Measurements from ENCODE around the gene CNTNAP5.

Gene CNTNAP5

DNA sequence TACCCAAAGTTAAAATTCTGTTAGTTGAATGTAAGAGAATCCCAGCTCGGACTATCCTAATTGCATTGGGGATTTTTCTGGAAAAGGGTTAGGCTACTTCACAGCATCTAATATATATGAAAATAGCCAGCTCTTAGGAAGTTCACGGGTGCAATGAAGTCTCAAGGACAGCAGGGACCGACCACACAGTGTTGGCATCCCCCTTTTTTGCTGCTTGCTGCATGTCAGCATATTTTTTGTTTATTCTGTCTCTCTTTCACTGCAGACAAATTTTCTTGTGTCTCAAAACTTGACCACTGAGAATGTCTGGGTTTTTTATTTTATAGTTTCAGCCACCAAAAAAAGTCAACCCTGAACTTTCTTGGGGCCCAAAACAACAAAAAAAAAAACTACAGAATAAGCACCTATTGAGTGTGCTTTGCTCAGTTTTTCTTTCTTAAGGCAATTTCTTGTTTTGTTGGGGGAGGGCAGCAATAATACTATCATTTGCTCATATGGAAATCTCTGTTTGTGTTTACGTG, 535.6 kb downstream of the CNTNAP5 start:
- Mint-ChIP-seq H3K4me1 (ENCODE audit: low read depth) (no peaks in the 10 kb centered on the region), H3K27me3 (no peaks in the 10 kb centered on the region), H3K4me3 (no peak overlapping the region), H3K36me3 (ENCODE audit: low read depth) (no peaks in the 10 kb centered on the region), H3K9me3 (peaks cover 13% of the 10 kb centered on the region), H3K27ac (no peak overlapping the region)

DNA sequence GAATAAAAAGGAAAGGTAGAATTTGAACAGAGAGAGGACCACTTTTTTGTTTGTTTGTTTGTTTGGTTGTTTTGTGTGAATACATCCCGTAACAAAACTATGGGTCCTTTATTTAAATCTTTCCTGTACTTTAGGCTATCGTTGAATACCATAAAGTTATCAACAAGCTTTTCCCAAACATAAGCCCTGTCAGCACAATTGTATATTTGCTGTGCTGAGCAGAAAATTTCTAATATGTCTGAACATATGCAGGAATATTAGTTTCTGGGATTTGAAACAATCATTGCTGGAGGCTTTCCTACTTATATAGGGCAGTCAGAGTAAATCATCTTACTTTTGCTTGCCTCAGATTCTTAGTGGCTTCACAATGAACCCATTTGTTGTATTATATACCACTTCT, 536.4 kb downstream of the CNTNAP5 start:
- Mint-ChIP-seq H3K9me3 (peaks cover 20% of the 10 kb centered on the region), H3K4me3 (no peak overlapping the region), H3K36me3 (ENCODE audit: low read depth) (no peaks in the 10 kb centered on the region)

DNA sequence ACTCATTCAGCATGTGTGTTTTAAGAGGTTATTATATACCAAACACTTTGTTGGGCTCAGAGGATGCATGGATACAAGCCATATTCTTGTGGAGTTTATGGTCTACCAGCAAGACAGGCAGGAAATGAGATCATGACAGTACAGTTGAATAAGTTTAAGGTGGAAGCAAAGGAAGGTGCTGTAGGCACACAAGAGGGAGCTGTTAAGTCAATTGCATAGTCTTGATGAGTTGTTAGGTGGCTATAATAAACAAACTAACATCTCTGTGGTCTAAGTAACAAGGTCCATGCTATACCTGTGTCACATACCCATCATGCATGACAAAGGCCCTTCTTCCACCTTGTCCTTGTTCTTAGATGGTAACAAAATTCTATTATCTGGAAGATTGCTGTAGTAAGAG, 538.3 kb downstream of the CNTNAP5 start:
- no peaks in the 10 kb centered on the region for H3K4me1 Mint-ChIP-seq (ENCODE audit: low read depth)
- H3K4me3 Mint-ChIP-seq = no peak overlapping the region
- no peaks in the 10 kb centered on the region for H3K36me3 Mint-ChIP-seq (ENCODE audit: low read depth)
- no peak overlapping the region for H3K27ac Mint-ChIP-seq
- no peaks in the 10 kb centered on the region for H3K27me3 Mint-ChIP-seq
- H3K9me3 Mint-ChIP-seq = peaks cover 19% of the 10 kb centered on the region

More for the DNA sequence above, 536.4 kb downstream of the CNTNAP5 start:
- no peaks in the 10 kb centered on the region for H3K27me3 Mint-ChIP-seq
- H3K27ac Mint-ChIP-seq = no peak overlapping the region
- H3K4me1 Mint-ChIP-seq (ENCODE audit: low read depth) = no peaks in the 10 kb centered on the region

DNA sequence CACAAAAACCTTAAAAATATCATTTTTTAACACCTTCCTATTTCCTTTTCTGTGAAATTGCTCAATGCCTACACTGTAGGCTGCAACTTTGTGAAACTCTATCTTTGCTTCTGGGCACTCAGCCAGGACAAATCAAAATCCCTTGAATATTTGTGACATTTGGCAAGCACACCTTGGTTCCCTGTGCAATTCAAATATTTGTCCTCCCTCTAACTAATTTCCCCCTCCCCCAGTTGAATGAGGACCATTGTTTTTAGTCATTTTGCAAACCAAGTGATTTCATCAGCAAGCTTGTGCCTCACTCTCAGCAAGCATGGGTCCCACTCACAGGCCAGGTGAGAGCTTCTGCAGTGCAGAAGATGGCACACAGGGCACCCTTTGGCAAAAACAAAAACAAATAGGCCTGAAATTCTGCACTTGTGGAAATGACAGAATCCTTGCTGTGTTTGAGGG, 541.5 kb downstream of the CNTNAP5 start:
- H3K27ac Mint-ChIP-seq = no peak overlapping the region
- H3K9me3 Mint-ChIP-seq = peaks cover 19% of the 10 kb centered on the region
- H3K36me3 Mint-ChIP-seq (ENCODE audit: low read depth) = no peaks in the 10 kb centered on the region
- no peaks in the 10 kb centered on the region for H3K27me3 Mint-ChIP-seq
- H3K4me3 Mint-ChIP-seq = no peak overlapping the region
- no peaks in the 10 kb centered on the region for H3K4me1 Mint-ChIP-seq (ENCODE audit: low read depth)

DNA sequence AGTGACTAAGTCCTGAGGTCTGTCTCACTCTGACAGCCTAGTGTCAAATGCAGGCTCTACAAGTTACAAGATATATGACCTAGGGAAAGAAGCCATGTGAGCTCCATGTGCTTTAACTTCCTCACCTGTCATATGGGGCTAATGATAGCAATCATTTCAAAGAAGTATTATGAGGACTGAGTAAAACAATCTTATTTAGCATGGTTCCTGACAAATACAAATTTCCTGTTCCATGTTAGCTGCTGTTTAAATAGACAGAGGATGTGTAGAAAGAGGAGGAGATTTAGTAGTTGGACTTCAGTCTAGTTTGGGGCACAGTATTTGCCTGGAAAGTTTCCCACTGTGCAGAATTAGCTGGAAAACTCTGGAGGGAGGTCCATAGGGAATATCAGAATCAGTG, 545.8 kb downstream of the CNTNAP5 start:
- H3K4me1 Mint-ChIP-seq (ENCODE audit: low read depth) = no peaks in the 10 kb centered on the region
- no peak overlapping the region for H3K27ac Mint-ChIP-seq
- no peak overlapping the region for H3K4me3 Mint-ChIP-seq
- H3K27me3 Mint-ChIP-seq = no peaks in the 10 kb centered on the region
- no peaks in the 10 kb centered on the region for H3K36me3 Mint-ChIP-seq (ENCODE audit: low read depth)
- H3K9me3 Mint-ChIP-seq = peaks cover 14% of the 10 kb centered on the region

DNA sequence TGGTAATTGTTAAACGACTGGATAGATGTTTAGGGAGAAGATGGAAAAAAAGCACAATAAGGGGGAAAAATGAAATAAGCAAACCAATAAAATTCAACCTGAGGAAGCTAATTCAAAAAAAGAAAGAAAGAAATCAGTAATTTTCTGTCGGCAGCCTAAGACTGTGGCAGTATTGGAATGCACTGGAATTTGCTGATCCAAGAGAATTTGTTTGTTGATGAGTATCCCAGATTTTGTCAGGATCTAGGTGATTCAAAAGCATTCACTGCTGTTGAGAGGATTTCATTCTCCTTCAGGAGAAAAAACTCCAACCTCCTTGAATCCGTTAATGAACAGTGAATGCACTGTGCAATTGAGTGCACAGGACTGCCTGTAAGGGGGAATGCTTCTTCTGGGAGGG, 546.7 kb downstream of the CNTNAP5 start:
- H3K36me3 Mint-ChIP-seq (ENCODE audit: low read depth) = no peaks in the 10 kb centered on the region
- H3K4me3 Mint-ChIP-seq = no peak overlapping the region
- H3K27me3 Mint-ChIP-seq = no peaks in the 10 kb centered on the region
- peaks cover 5% of the 10 kb centered on the region for H3K9me3 Mint-ChIP-seq
- no peaks in the 10 kb centered on the region for H3K4me1 Mint-ChIP-seq (ENCODE audit: low read depth)
- H3K27ac Mint-ChIP-seq = no peak overlapping the region

DNA sequence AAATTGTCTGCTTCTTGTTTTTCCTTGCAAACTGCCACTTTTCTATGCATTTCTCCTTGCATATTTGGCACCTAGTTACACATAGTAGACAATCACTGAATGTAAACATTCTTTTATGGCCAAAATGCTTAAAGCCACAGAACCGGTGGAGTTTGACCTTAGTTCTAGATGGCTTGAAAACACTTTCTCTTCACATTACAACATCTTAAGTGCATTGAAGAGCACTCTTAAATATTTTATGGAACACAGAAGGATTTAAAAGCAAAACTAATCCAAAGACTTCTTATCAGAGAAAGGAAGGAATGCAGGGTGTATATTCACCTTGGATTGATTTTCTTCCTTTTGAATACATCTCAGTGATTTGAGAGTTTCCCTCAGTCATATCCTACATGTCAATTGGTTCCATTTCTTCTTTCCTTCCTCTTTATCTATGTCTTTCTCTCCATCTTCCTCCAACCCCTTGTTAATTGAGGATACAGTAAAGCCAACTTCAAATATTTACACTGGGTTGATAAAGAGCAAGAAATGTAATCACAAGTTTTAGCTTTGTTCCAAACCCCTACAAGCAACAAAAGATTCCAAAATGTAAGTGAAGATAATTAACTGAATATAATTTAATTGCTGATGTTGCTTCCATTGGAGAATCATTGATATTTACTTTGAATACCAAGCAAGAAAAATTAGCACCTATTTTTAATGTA, 548.0 kb downstream of the CNTNAP5 start:
- H3K36me3 Mint-ChIP-seq (ENCODE audit: low read depth) = no peaks in the 10 kb centered on the region
- H3K27ac Mint-ChIP-seq = no peak overlapping the region
- no peaks in the 10 kb centered on the region for H3K4me1 Mint-ChIP-seq (ENCODE audit: low read depth)
- H3K9me3 Mint-ChIP-seq = peaks cover 2% of the 10 kb centered on the region
- H3K4me3 Mint-ChIP-seq = no peak overlapping the region
- H3K27me3 Mint-ChIP-seq = no peaks in the 10 kb centered on the region

DNA sequence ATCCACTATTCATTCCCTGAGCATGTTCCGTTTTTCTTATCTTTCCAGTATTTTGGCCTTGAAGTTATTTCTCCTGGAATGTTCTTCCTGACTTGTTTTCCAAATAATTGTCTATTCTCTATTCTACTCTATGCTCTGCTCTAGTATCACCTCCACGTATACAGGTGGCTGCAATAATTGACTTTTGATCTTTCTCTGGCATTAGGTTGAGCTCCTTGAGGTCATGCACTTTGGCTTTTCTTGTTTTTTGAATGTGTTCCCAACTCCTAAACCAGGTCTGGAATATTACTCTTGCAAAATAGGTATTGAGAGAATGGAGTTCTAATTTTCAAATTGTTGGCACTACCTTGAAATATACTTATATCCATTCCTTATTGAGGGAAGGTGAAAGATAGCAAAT, 550.4 kb downstream of the CNTNAP5 start:
- Mint-ChIP-seq H3K4me3 (no peak overlapping the region), H3K27ac (no peak overlapping the region), H3K9me3 (peaks cover 3% of the 10 kb centered on the region)

DNA sequence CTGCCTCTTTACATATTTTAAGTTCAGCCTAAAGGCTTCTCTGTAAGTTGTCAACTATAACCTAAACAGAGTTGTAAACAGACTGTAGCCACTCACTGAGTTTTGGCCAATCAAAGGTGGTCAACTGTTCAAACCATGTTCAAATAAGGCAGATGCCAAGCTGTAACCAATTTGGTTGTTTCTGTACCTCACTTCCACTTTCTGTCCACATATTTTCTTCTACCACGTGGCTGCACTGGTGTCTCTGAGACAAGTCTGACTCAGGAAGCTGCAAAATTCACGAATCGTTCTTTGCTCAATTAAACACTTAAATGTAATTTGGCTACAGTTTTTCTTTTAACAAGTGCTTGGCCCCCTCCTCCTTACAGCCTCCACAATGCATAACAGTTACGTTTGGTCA, 555.2 kb downstream of the CNTNAP5 start:
- Mint-ChIP-seq H3K27me3 (no peaks in the 10 kb centered on the region), H3K27ac (no peak overlapping the region), H3K4me3 (no peak overlapping the region)

More for the DNA sequence above, 550.4 kb downstream of the CNTNAP5 start:
- Mint-ChIP-seq H3K36me3 (ENCODE audit: low read depth) (no peaks in the 10 kb centered on the region), H3K27me3 (no peaks in the 10 kb centered on the region), H3K4me1 (ENCODE audit: low read depth) (no peaks in the 10 kb centered on the region)

DNA sequence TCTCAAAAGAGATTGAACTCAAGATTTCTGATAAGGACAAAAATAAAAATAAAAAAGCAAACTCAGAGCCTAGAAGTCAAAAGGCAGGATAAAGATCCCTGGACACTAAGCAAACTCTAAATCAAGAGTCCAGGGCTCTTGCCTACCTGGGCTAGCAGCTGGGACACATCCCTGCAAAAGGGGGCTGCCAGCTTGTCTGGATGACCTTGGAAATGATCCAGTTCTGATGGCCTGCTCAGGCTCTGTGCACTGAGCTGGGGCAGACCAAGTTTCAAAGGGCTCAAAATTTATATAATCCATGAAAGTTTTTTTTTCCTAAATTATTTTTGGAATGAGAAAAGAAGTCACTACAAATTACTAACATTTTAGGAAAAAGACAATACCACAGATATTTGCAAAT, 557.3 kb downstream of the CNTNAP5 start:
- Mint-ChIP-seq H3K36me3 (ENCODE audit: low read depth) (no peaks in the 10 kb centered on the region), H3K27me3 (no peaks in the 10 kb centered on the region)

More for the DNA sequence above, 555.2 kb downstream of the CNTNAP5 start:
- Mint-ChIP-seq H3K9me3 (peaks cover 15% of the 10 kb centered on the region), H3K36me3 (ENCODE audit: low read depth) (no peaks in the 10 kb centered on the region), H3K4me1 (ENCODE audit: low read depth) (no peaks in the 10 kb centered on the region)

DNA sequence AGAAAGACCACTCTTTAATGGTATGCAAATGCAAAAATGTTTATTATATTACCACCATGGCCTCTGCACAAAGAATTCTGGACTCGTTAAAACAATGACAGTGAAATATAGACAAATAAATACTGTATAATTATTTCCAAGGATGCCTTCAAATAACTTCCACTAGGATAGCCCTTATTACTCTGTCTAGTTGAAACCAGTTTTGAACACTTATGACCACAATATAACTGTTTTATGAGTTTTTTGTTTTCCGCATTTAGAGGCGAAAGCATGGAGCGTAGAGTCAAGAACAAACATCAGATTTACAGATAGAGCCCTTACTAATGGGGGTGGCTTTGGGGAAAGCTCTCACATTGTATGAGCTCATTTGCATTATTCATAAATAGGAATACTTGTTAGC, 559.5 kb downstream of the CNTNAP5 start:
- no peaks in the 10 kb centered on the region for H3K36me3 Mint-ChIP-seq (ENCODE audit: low read depth)
- no peak overlapping the region for H3K27ac Mint-ChIP-seq
- H3K27me3 Mint-ChIP-seq = no peaks in the 10 kb centered on the region
- no peaks in the 10 kb centered on the region for H3K4me1 Mint-ChIP-seq (ENCODE audit: low read depth)
- H3K9me3 Mint-ChIP-seq = peaks cover 19% of the 10 kb centered on the region
- H3K4me3 Mint-ChIP-seq = no peak overlapping the region

More for the DNA sequence above, 557.3 kb downstream of the CNTNAP5 start:
- Mint-ChIP-seq H3K9me3 (peaks cover 17% of the 10 kb centered on the region), H3K4me1 (ENCODE audit: low read depth) (no peaks in the 10 kb centered on the region), H3K27ac (no peak overlapping the region), H3K4me3 (no peak overlapping the region)

DNA sequence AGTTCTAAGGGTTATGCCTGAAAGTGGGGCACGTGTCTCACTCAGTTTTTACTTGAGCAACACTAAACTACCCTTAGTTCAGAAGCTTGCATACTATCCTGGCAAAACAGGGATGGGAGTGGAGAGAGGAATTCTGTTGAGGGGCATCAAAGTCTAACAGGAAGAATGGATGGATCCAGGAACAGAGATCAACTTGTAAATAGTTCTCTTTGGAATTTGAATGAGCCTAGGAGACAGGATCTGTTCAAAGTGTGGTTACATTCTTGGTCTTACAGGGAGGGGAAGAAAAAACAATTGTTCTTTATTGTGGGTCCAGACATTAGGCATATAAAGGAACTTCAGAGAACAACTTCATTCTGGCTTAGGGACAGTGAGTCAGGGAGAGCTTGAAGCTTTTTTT, 560.2 kb downstream of the CNTNAP5 start:
- H3K36me3 Mint-ChIP-seq (ENCODE audit: low read depth) = no peaks in the 10 kb centered on the region
- no peaks in the 10 kb centered on the region for H3K27me3 Mint-ChIP-seq
- H3K4me3 Mint-ChIP-seq = no peak overlapping the region
- H3K9me3 Mint-ChIP-seq = peaks cover 19% of the 10 kb centered on the region
- H3K27ac Mint-ChIP-seq = no peak overlapping the region
- no peaks in the 10 kb centered on the region for H3K4me1 Mint-ChIP-seq (ENCODE audit: low read depth)

DNA sequence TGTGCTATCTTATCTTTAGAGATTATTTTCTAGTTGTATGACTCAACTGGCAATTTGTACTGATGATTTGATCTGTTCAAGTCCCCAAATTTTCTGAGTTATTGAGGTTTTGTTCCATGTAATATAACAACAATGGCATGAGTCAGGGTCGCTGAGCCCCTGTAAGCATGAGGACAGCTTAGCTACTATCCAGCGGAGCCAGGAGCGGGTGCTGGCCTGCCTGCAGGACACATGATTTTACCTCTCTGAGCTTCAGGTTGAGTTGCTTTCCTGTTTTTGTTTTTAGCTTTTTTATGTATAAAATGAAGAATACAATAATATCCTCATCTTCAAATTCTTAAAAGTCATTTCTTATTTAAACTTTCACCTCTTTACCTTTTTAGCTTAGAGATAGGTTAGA, 561.1 kb downstream of the CNTNAP5 start:
- Mint-ChIP-seq H3K4me1 (ENCODE audit: low read depth) (no peaks in the 10 kb centered on the region), H3K27me3 (no peaks in the 10 kb centered on the region), H3K9me3 (peaks cover 15% of the 10 kb centered on the region), H3K36me3 (ENCODE audit: low read depth) (no peaks in the 10 kb centered on the region), H3K27ac (no peak overlapping the region), H3K4me3 (no peak overlapping the region)

DNA sequence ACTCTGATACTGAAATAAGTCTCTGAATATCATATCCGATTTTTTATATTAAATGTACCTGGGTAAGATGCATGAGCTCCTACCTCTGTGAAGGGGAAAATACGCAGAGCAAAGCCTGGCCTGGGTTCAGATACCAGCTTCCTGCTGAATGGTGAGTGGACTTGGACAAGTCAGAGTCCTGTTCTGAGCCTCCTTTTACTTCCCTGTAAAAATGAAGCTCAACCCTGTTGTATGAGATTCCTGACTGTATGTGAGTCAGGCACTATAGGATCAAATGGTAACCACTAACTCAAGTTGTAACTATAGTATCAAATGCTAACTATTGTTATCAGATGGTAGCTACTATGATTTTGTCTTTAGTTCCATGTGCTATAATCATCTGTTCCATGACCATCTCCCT, 561.7 kb downstream of the CNTNAP5 start:
- Mint-ChIP-seq H3K36me3 (ENCODE audit: low read depth) (no peaks in the 10 kb centered on the region), H3K9me3 (peaks cover 9% of the 10 kb centered on the region), H3K27me3 (no peaks in the 10 kb centered on the region), H3K27ac (no peak overlapping the region), H3K4me3 (no peak overlapping the region), H3K4me1 (ENCODE audit: low read depth) (no peaks in the 10 kb centered on the region)

DNA sequence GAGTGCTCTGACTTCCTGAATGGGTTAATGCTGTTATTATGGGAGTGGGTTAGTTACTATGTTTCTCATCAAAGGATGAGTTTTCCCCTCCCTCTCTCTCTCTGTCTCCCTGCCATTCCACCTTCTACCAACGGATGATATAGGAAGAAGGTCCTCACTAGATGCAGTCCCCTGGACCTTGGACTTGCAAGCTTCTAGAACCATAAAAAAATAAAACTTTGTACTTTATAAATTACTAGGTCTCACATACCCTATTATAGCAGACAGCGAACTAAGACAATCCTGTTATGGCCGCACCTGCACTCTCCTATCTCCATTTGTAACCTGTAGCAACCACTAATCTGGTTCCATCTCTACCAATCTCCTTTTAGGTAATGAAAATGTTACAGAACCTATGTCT, 564.9 kb downstream of the CNTNAP5 start:
- Mint-ChIP-seq H3K4me3 (no peak overlapping the region), H3K9me3 (peaks cover 9% of the 10 kb centered on the region), H3K27me3 (no peaks in the 10 kb centered on the region)

DNA sequence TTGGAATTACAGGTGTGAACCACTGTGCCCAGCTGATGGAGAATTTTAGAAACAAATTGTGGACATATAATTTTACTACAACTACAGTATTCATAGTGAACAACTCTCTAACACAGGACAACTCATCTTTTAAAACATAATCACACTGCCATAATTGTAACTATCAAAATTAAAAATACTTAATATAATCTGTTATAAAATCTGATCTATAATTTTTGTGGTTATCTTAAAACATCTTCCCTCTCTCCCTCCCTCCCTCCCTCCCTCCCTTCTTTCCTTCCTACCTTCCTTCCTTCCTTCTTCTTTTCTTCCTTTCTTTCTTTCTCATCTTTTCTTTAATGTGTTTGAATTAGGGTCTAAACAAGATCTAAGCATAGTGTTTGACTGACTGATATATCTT, 577.7 kb downstream of the CNTNAP5 start:
- Mint-ChIP-seq H3K4me3 (no peak overlapping the region), H3K27ac (no peak overlapping the region), H3K4me1 (ENCODE audit: low read depth) (no peaks in the 10 kb centered on the region), H3K9me3 (peaks cover 17% of the 10 kb centered on the region), H3K36me3 (ENCODE audit: low read depth) (no peaks in the 10 kb centered on the region), H3K27me3 (no peaks in the 10 kb centered on the region)

More for the DNA sequence above, 564.9 kb downstream of the CNTNAP5 start:
- no peak overlapping the region for H3K27ac Mint-ChIP-seq
- no peaks in the 10 kb centered on the region for H3K36me3 Mint-ChIP-seq (ENCODE audit: low read depth)
- H3K4me1 Mint-ChIP-seq (ENCODE audit: low read depth) = no peaks in the 10 kb centered on the region
